Panc1 (cell line): ENCODE results near the gene KAT7.

ENCODE experiments used
- CTCF ChIP-seq: fragments of 450-650 bp; IDR thresholded peaks from 2 replicates; pipeline ENCODE4 v1.5.1; 2017; ENCODE audit warnings: mild to moderate bottlenecking
- POLR2AphosphoS5 ChIP-seq: IDR thresholded peaks from 2 replicates; pipeline ENCODE4 v1.6.1; 2012; ENCODE audit warnings: mild to moderate bottlenecking, low read depth, low read length, moderate library complexity
- SIN3A ChIP-seq: IDR thresholded peaks from 2 replicates; pipeline ENCODE4 v1.6.1; 2012; ENCODE audit warnings: low read depth, mild to moderate bottlenecking, low read length, moderate library complexity, borderline replicate concordance; ENCODE audit not compliant: insufficient read depth
- TCF7L2 ChIP-seq: IDR thresholded peaks from 2 replicates; pipeline ENCODE4 v1.6.1; 2011; ENCODE audit warnings: mild to moderate bottlenecking, low read depth, low read length, inconsistent platforms

- no peak for TF ChIP-seq SIN3A
- TF ChIP-seq CTCF: no peak
- TF ChIP-seq POLR2AphosphoS5: no peak
- TF ChIP-seq TCF7L2: no peak
Measured at GRCh38 chr17:49832840-49833599, 44.5 kb downstream of the KAT7 start.
